Astrocyte (in vitro differentiated cells and primary cell): ENCODE results near the gene NKAIN2.

Experiments used
- CTCF ChIP-seq: IDR thresholded peaks from 2 replicates; pipeline ENCODE4 v1.5.1; 2011; ENCODE audit warnings: low read depth, mild to moderate bottlenecking, inconsistent platforms, low read length, moderate library complexity; ENCODE audit not compliant: insufficient read depth
- EZH2 ChIP-seq: IDR thresholded peaks from 2 replicates; pipeline ENCODE4 v1.6.1; 2012; ENCODE audit warnings: mild to moderate bottlenecking, low read length, inconsistent platforms; ENCODE audit not compliant: insufficient read depth

GRCh38 chr6:123764722-123765121 is 38.9 kb upstream of the NKAIN2 start:
- no peak for TF ChIP-seq CTCF
- TF ChIP-seq EZH2 = no peak
